ENCODE measurements around the gene SIRPD. TPM values are rescaled to one million over a fixed set of nuclear protein-coding genes. Genes with fewer than 3 reads are reported as not detected.

Gene SIRPD
- total and polyA plus RNA-seq, 3 donors from 2014 or later, result 19.1 to 91.3 (median 46.7) TPM

DNA sequence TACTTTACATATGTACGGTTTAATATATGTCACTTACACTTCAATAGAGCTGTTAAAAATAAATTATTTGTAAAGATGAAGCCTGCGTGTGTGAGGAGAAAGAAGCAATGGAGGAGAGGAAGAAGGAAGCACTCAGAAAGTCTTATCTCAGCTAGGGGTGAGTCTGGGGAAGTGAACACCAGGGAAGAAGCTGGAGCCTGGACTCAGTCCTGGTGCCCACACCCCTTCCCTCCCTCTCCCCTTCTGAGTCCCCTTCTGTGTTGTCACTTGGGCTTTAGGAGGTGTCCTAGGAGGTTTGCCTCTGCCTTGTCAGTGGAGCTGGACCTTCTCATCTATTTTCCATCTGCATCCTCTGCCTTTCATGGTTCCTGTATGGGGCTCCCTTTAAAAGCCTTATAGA lies 68.2 kb downstream of the SIRPD start:
- Histone ChIP-seq H3K9me3 (no peaks in the 10 kb centered on the region), H3K27ac (peak overlapping the region in 1 of 2 donors; percentile 22), H3K27me3 (no peaks in the 10 kb centered on the region), H3K36me3 (ENCODE audit: low read depth, missing control alignments) (no peaks in the 10 kb centered on the region), H3K4me3 (no peak overlapping the region), H3K4me1 (no peaks in the 10 kb centered on the region)
- no peak for DNase-seq
- no peak for TF ChIP-seq CTCF (IDR thresholded peaks at IDR 0.05)
- WGBS, 2 donors, result 79 to 90% methylated on average over 2 of the region's 2 CpGs
- intact Hi-C loops (cut with DNase I; ENCODE audit: low total_unique reads), result no loop called here

GRCh38 chr20:1486566-1486965 lies 70.9 kb downstream of the SIRPD start:
- TF ChIP-seq CTCF (IDR thresholded peaks at IDR 0.05) (no peak), POLR2A (IDR thresholded peaks at IDR 0.05) (no peak)
- H3K27me3 ChIP-seq, result no peaks in the 10 kb centered on the region

GRCh38 chr20:1484438-1485116 lies 72.9 kb downstream of the SIRPD start:
- H3K36me3 ChIP-seq (ENCODE audit: low read depth, missing control alignments), result no peaks in the 10 kb centered on the region
- no peak overlapping the region for H3K27ac ChIP-seq
- TF ChIP-seq POLR2A (IDR thresholded peaks at IDR 0.05) (no peak), CTCF (IDR thresholded peaks at IDR 0.05) (no peak)
- intact Hi-C loops (cut with DNase I; ENCODE audit: low total_unique reads), result no loop called here
- H3K4me1 ChIP-seq, result no peaks in the 10 kb centered on the region
- no peak overlapping the region for H3K4me3 ChIP-seq
- no peaks in the 10 kb centered on the region for H3K27me3 ChIP-seq
- H3K9me3 ChIP-seq, result no peaks in the 10 kb centered on the region
- DNase-seq, result no peak
- WGBS, 2 donors, result 64 to 72% methylated on average over 5 of the region's 5 CpGs

More at GRCh38 chr20:1486566-1486965, 70.9 kb downstream of the SIRPD start:
- H3K27ac ChIP-seq, result no peak overlapping the region
- no peak overlapping the region for H3K4me3 ChIP-seq
- H3K4me1 ChIP-seq, result no peaks in the 10 kb centered on the region
- H3K36me3 ChIP-seq (ENCODE audit: low read depth, missing control alignments), result no peaks in the 10 kb centered on the region
- intact Hi-C loops (cut with DNase I; ENCODE audit: low total_unique reads), result no loop called here
- 84 to 88% methylated on average over 2 of the region's 2 CpGs for WGBS, 2 donors
- H3K9me3 ChIP-seq, result no peaks in the 10 kb centered on the region
- no peak for DNase-seq

Small RNA genes lying within 50 kb of the gene (small RNA-seq; reads per million reads assigned to genes)
- 0 reads per million in 2 donors for gene RNU6-917P

Other genes starting within 250 kb of the SIRPD start
- gene SDCBP2, start 228.6 kb downstream of the SIRPD start, total RNA-seq, result 1 to 10 TPM; 5.5 to 6.4 TPM
- gene SDCBP2, start 228.6 kb downstream of the SIRPD start, polyA plus RNA-seq (ENCODE audit: insufficient read depth, low read depth, low replicate concordance), result 10.9 TPM
- gene FKBP1A, start 164.7 kb downstream of the SIRPD start, total RNA-seq, result 100 to 1,000 TPM in 1 of 2 donors, 10 to 100 TPM in 1; 90.9 to 122 TPM
- 182 TPM for gene FKBP1A, start 164.7 kb downstream of the SIRPD start, polyA plus RNA-seq (ENCODE audit: insufficient read depth, low read depth, low replicate concordance)
- gene NSFL1C, start 90.9 kb downstream of the SIRPD start, total RNA-seq, result 10 to 100 TPM; 61.8 to 63.9 TPM
- 107 TPM for gene NSFL1C, start 90.9 kb downstream of the SIRPD start, polyA plus RNA-seq (ENCODE audit: insufficient read depth, low read depth, low replicate concordance)
- 1 to 10 TPM in 1 of 2 donors, under 1 TPM in 1; 0.63 to 3.3 TPM for gene SIRPB2, start 66.3 kb downstream of the SIRPD start, total RNA-seq
- 1.5 TPM for gene SIRPB2, start 66.3 kb downstream of the SIRPD start, polyA plus RNA-seq (ENCODE audit: insufficient read depth, low read depth, low replicate concordance)
- 1 to 10 TPM in 1 of 2 donors, not detected in 1; 1.9 TPM for gene SIRPB1, start 62.3 kb upstream of the SIRPD start, total RNA-seq
- 0.84 TPM for gene SIRPB1, start 62.3 kb upstream of the SIRPD start, polyA plus RNA-seq (ENCODE audit: insufficient read depth, low read depth, low replicate concordance)
- gene SIRPG, start 100.1 kb upstream of the SIRPD start, total RNA-seq, result 1 to 10 TPM; 1.1 to 3.4 TPM
- 13.9 TPM for gene SIRPG, start 100.1 kb upstream of the SIRPD start, polyA plus RNA-seq (ENCODE audit: insufficient read depth, low read depth, low replicate concordance)